ENCODE results near the gene ITPK1. TPM values are rescaled to one million over a fixed set of nuclear protein-coding genes. Genes with fewer than 3 reads are reported as not detected.
A peak's percentile ranks its signal among the peaks of the same experiment; 100 is the strongest.

The ITPK1 gene
- total RNA-seq, 2 experiments from 2014 or later: 17.8 to 34.7 TPM

DNA sequence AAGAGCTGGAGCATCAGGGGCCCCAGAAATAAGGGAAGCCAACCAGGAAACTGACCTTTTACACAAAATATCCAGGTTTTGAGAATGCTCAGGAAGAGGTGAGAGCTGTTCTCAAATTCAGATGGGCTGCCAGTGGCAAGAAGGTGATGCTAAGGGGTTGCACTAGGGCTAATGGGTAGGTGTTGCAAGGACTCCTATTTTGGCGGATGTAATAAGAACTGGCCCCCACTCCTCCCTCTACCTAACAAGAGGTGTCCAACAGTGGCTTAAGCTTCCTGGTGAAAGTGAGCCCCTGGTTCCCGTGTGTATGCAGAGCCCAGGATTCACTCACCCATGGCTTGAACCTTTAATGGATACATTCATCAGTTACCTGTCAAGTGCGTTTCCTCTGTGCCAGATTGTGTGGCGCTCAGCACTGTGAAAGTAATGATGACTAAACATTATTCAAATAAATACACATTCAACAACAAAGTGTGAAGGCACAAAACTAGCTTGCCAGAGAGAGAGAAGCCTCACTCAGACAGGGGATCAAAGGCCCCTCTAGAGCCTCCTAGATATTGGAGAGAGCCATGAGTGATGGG is 193.5 kb downstream of the ITPK1 start:
- H3K4me2 ChIP-seq (ENCODE audit: low read length): peak overlapping the region; percentile 34
- peak; percentile 40 for DNase-seq (ENCODE audit: low spot score)
- no peaks in the 10 kb centered on the region for H3K36me3 ChIP-seq (ENCODE audit: insufficient read depth, low read length)
- ChIA-PET POLR2A (interaction anchor here (0.5 to 0.6 kb wide), 2 partner anchors 44 to 55 kb away, joined by 3 read pairs; no protein-coding TSS in a partner anchor), CTCF (ENCODE audit: unreplicated experiment) (no interaction called here)
- H4K20me1 ChIP-seq (ENCODE audit: insufficient read depth, low read length): no peaks in the 10 kb centered on the region
- no peak for TF ChIP-seq EZH2phosphoT487 (IDR thresholded peaks at IDR 0.05; ENCODE audit: borderline replicate concordance, low read depth, low read length)
- no peaks in the 10 kb centered on the region for H3K9me3 ChIP-seq (ENCODE audit: low read length)
- peak overlapping the region; percentile 36 for H3K27ac ChIP-seq (ENCODE audit: low read depth, low read length, poor library complexity, severe bottlenecking)
- intact Hi-C loops (cut with micrococcal nuclease; ENCODE audit: unreplicated experiment): no loop called here
- H3K9me2 ChIP-seq (ENCODE audit: insufficient read depth, low read length): no peaks in the 10 kb centered on the region
- H3K4me1 ChIP-seq (ENCODE audit: insufficient read depth, low read length, poor library complexity, severe bottlenecking): peaks cover 51% of the 10 kb centered on the region
- no peak overlapping the region for H3K4me3 ChIP-seq (ENCODE audit: low read depth, low read length, poor library complexity, severe bottlenecking)
- BruUV-seq (replicated peaks): no TSS peak
- H3K79me2 ChIP-seq (ENCODE audit: insufficient read depth, low read depth, low read length): no peaks in the 10 kb centered on the region
- no peak overlapping the region; the same call in 1 of the 2 replicates for H2AFZ ChIP-seq (ENCODE audit: low read length)

DNA sequence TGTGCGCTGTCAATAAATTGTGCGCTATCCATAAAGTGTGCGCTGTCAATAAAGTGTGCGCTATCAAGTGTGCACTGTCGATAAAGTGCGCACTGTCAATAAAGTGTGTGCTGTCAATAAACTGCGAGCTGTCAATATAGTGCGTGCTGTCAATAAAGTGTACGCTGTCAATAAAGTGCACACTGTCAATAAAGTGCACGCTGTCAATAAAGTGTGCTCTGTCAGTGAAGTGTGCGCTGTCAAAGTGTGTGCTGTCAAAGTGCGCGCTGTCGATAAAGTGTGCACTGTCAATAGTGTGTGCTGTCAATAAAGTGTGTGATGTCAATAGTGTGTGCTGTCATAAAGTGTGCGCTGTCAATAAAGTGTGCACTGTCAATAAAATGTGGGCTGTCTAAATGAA is 195.7 kb downstream of the ITPK1 start:
- H3K9me2 ChIP-seq (ENCODE audit: insufficient read depth, low read length): no peaks in the 10 kb centered on the region
- BruUV-seq (replicated peaks): no TSS peak
- no peaks in the 10 kb centered on the region for H3K9me3 ChIP-seq (ENCODE audit: low read length)
- no peaks in the 10 kb centered on the region for H3K36me3 ChIP-seq (ENCODE audit: insufficient read depth, low read length)
- H2AFZ ChIP-seq (ENCODE audit: low read length): no peak overlapping the region
- no peaks in the 10 kb centered on the region for H3K79me2 ChIP-seq (ENCODE audit: insufficient read depth, low read depth, low read length)
- TF ChIP-seq, protein P1, sequence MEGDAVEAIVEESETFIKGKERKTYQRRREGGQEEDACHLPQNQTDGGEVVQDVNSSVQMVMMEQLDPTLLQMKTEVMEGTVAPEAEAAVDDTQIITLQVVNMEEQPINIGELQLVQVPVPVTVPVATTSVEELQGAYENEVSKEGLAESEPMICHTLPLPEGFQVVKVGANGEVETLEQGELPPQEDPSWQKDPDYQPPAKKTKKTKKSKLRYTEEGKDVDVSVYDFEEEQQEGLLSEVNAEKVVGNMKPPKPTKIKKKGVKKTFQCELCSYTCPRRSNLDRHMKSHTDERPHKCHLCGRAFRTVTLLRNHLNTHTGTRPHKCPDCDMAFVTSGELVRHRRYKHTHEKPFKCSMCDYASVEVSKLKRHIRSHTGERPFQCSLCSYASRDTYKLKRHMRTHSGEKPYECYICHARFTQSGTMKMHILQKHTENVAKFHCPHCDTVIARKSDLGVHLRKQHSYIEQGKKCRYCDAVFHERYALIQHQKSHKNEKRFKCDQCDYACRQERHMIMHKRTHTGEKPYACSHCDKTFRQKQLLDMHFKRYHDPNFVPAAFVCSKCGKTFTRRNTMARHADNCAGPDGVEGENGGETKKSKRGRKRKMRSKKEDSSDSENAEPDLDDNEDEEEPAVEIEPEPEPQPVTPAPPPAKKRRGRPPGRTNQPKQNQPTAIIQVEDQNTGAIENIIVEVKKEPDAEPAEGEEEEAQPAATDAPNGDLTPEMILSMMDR (conservative IDR thresholded peaks at IDR 0.05; ENCODE audit: low read length): no peak
- TF ChIP-seq EZH2phosphoT487 (IDR thresholded peaks at IDR 0.05; ENCODE audit: borderline replicate concordance, low read depth, low read length): no peak
- no peak for DNase-seq (ENCODE audit: low spot score)
- no peaks in the 10 kb centered on the region for H4K20me1 ChIP-seq (ENCODE audit: insufficient read depth, low read length)
- ChIA-PET POLR2A (interaction anchor here (0.6 kb wide), 1 partner anchor 56 kb away, joined by 3 read pairs; no protein-coding TSS in a partner anchor), CTCF (ENCODE audit: unreplicated experiment) (no interaction called here)
- intact Hi-C loops (cut with micrococcal nuclease; ENCODE audit: unreplicated experiment): no loop called here
- peaks cover 41% of the 10 kb centered on the region for H3K4me1 ChIP-seq (ENCODE audit: insufficient read depth, low read length, poor library complexity, severe bottlenecking)
- H3K4me3 ChIP-seq (ENCODE audit: low read depth, low read length, poor library complexity, severe bottlenecking): no peak overlapping the region
- H3K4me2 ChIP-seq (ENCODE audit: low read length): no peak overlapping the region
- H3K27ac ChIP-seq (ENCODE audit: low read depth, low read length, poor library complexity, severe bottlenecking): no peak overlapping the region

DNA sequence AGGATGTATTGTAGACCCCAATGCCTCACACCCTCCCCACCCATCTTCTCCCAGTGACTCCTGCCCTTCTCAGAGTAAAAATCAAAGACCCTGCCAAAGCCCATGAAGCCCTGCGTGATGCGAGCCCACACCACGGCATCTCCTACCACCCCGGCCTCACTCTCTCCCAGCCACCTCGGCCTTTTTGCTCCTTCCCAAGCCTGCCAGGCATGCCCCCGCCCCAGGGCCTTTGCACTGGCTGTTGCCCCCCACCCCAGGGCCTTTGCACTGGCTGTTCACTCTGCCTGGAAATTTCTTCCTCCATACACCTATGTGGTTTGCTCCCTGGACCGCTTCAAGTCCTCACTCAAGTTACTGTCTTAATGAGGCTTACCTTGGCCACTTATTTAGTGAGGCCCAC is 197.8 kb downstream of the ITPK1 start:
- ChIA-PET CTCF (ENCODE audit: unreplicated experiment) (interaction anchor here (0.5 to 0.6 kb wide), 2 partner anchors 203 to 265 kb away, joined by 3 to 8 read pairs; no protein-coding TSS in a partner anchor), POLR2A (no interaction called here)
- H3K79me2 ChIP-seq (ENCODE audit: insufficient read depth, low read depth, low read length): no peaks in the 10 kb centered on the region
- TF ChIP-seq, protein P1 (conservative IDR thresholded peaks at IDR 0.05; ENCODE audit: low read length): no peak
- no peak for TF ChIP-seq EZH2phosphoT487 (IDR thresholded peaks at IDR 0.05; ENCODE audit: borderline replicate concordance, low read depth, low read length)
- H3K9me2 ChIP-seq (ENCODE audit: insufficient read depth, low read length): no peaks in the 10 kb centered on the region
- no peak overlapping the region for H3K4me3 ChIP-seq (ENCODE audit: low read depth, low read length, poor library complexity, severe bottlenecking)
- H3K4me1 ChIP-seq (ENCODE audit: insufficient read depth, low read length, poor library complexity, severe bottlenecking): peaks cover 24% of the 10 kb centered on the region
- no peak overlapping the region for H3K27ac ChIP-seq (ENCODE audit: low read depth, low read length, poor library complexity, severe bottlenecking)
- H3K36me3 ChIP-seq (ENCODE audit: insufficient read depth, low read length): no peaks in the 10 kb centered on the region
- intact Hi-C loops (cut with micrococcal nuclease; ENCODE audit: unreplicated experiment): no loop called here
- H4K20me1 ChIP-seq (ENCODE audit: insufficient read depth, low read length): no peaks in the 10 kb centered on the region
- DNase-seq (ENCODE audit: low spot score): no peak
- H3K9me3 ChIP-seq (ENCODE audit: low read length): no peaks in the 10 kb centered on the region
- H3K4me2 ChIP-seq (ENCODE audit: low read length): no peak overlapping the region
- no TSS peak for BruUV-seq (replicated peaks)
- no peak overlapping the region for H2AFZ ChIP-seq (ENCODE audit: low read length)

Measured in OCI-LY7 (cell line).